ENCODE results near the gene STAU1.

GRCh38 chr20:49228676-49229075 lies 40.5 kb upstream of the STAU1 start:
- TF ChIP-seq CTCF (tag by site-specific recombination; IDR thresholded peaks at IDR 0.05) (no peak), ZNF521 (tag by site-specific recombination; IDR thresholded peaks at IDR 0.05) (no peak), ZNF473 (tag by site-specific recombination; IDR thresholded peaks at IDR 0.05) (no peak), ZNF274 (IDR thresholded peaks at IDR 0.05; ENCODE audit: low read length) (no peak), ZNF274 (tag by site-specific recombination; IDR thresholded peaks at IDR 0.05; ENCODE audit: borderline replicate concordance) (no peak), ZNF560 (tag by site-specific recombination; IDR thresholded peaks at IDR 0.05; ENCODE audit: borderline replicate concordance) (no peak), OSR2 (tag by site-specific recombination; IDR thresholded peaks at IDR 0.05) (no peak), SALL2 (tag by site-specific recombination; IDR thresholded peaks at IDR 0.05; ENCODE audit: borderline replicate concordance) (no peak), ZNF704 (tag by site-specific recombination; IDR thresholded peaks at IDR 0.05) (no peak), ZNF214 (tag by site-specific recombination; IDR thresholded peaks at IDR 0.05; ENCODE audit: borderline replicate concordance) (no peak)
